GM19467 (cell line): ENCODE measurements around the gene ST8SIA6.

Experiments used
- ATAC-seq: cut with Tn5 transposase; IDR thresholded peaks from one replicate; pipeline ENCODE4 v1.9.1; 2021; ENCODE audit warnings: mild to moderate bottlenecking, moderate library complexity; ENCODE audit not compliant: unreplicated experiment

Gene ST8SIA6

GRCh38 chr10:17276756-17277424 is 177.5 kb downstream of the ST8SIA6 start:
- ATAC-seq, result no peak

- ATAC-seq, result no peak
Measured at GRCh38 chr10:17273403-17273802, 181.0 kb downstream of the ST8SIA6 start.

- ATAC-seq, result no peak
Measured at GRCh38 chr10:17272648-17273047, 181.7 kb downstream of the ST8SIA6 start.
